ENCODE data around the gene C5orf15. TPM values are rescaled to one million over a fixed set of nuclear protein-coding genes. Genes with fewer than 3 reads are reported as not detected.

C5orf15 gene
- total RNA-seq, 3 donors from 2014 or later, result 40.6 to 68.9 (median 41.0) TPM

GRCh38 chr5:133907075-133907474 lies 61.4 kb downstream of the C5orf15 start:
- intact Hi-C loops (cut with DNase I; ENCODE audit: low total_unique reads), result no loop called here
- no peak overlapping the region for H3K27ac ChIP-seq
- no peaks in the 10 kb centered on the region for H3K27me3 ChIP-seq
- no peak for TF ChIP-seq POLR2A (IDR thresholded peaks at IDR 0.05)
- TF ChIP-seq CTCF (IDR thresholded peaks at IDR 0.05), result no peak
- no peak for TF ChIP-seq POLR2AphosphoS5 (IDR thresholded peaks at IDR 0.05)
- no peaks in the 10 kb centered on the region for H3K36me3 ChIP-seq
- H3K4me1 ChIP-seq, result no peaks in the 10 kb centered on the region
- DNase-seq (ENCODE audit: low spot score in 2 of 2), result no peak
- H3K9me3 ChIP-seq, result no peaks in the 10 kb centered on the region
- H3K4me3 ChIP-seq, result no peak overlapping the region

GRCh38 chr5:133906303-133906702 lies 62.1 kb downstream of the C5orf15 start:
- Histone ChIP-seq H3K4me3 (no peak overlapping the region), H3K27me3 (no peaks in the 10 kb centered on the region), H3K4me1 (no peaks in the 10 kb centered on the region), H3K27ac (no peak overlapping the region), H3K9me3 (no peaks in the 10 kb centered on the region), H3K36me3 (no peaks in the 10 kb centered on the region)
- intact Hi-C loops (cut with DNase I; ENCODE audit: low total_unique reads), result no loop called here
- no peak for DNase-seq (ENCODE audit: low spot score in 2 of 2)
- TF ChIP-seq POLR2A (IDR thresholded peaks at IDR 0.05) (no peak), POLR2AphosphoS5 (IDR thresholded peaks at IDR 0.05) (no peak), CTCF (IDR thresholded peaks at IDR 0.05) (no peak)

Other genes starting within 250 kb of the C5orf15 start
- gene VDAC1, start 36.4 kb upstream of the C5orf15 start, total RNA-seq, result 100 to 1,000 TPM; 113 to 141 (median 118) TPM
- gene TCF7, start 146.1 kb upstream of the C5orf15 start, total RNA-seq, result 1 to 10 TPM; 2.1 to 8.0 (median 6.6) TPM
- gene SKP1, start 208.3 kb upstream of the C5orf15 start, total RNA-seq, result 100 to 1,000 TPM; 158 to 291 (median 259) TPM